HUES48 (cell line): ENCODE results near the gene CHD6.

Experiments
- H3K27ac ChIP-seq: one replicate; pipeline ENCODE4 v1.7.0; 2013; ENCODE audit warnings: low read depth, low read length, inconsistent platforms
- H3K27me3 ChIP-seq: 2 replicates; pipeline ENCODE4 v1.6.1; 2013; ENCODE audit warnings: mild to moderate bottlenecking, low read length; ENCODE audit not compliant: control insufficient read depth, insufficient read depth
- H3K36me3 ChIP-seq: 2 replicates; pipeline ENCODE4 v1.6.1; 2013; ENCODE audit warnings: low read length; ENCODE audit not compliant: control insufficient read depth, insufficient read depth
- H3K4me1 ChIP-seq: 2 replicates; pipeline ENCODE4 v1.6.1; 2013; ENCODE audit warnings: mild to moderate bottlenecking, low read length; ENCODE audit not compliant: control insufficient read depth, insufficient read depth
- H3K4me3 ChIP-seq: 2 replicates; pipeline ENCODE4 v1.5.1; 2013; ENCODE audit warnings: mild to moderate bottlenecking, low read depth, low read length
- H3K9ac ChIP-seq: 2 replicates; pipeline ENCODE4 v1.6.1; 2013; ENCODE audit warnings: mild to moderate bottlenecking, low read depth, low read length, moderate library complexity
- H3K9me3 ChIP-seq: 2 replicates; pipeline ENCODE4 v1.6.1; 2013; ENCODE audit warnings: low read length; ENCODE audit not compliant: control insufficient read depth, insufficient read depth

Gene CHD6

DNA sequence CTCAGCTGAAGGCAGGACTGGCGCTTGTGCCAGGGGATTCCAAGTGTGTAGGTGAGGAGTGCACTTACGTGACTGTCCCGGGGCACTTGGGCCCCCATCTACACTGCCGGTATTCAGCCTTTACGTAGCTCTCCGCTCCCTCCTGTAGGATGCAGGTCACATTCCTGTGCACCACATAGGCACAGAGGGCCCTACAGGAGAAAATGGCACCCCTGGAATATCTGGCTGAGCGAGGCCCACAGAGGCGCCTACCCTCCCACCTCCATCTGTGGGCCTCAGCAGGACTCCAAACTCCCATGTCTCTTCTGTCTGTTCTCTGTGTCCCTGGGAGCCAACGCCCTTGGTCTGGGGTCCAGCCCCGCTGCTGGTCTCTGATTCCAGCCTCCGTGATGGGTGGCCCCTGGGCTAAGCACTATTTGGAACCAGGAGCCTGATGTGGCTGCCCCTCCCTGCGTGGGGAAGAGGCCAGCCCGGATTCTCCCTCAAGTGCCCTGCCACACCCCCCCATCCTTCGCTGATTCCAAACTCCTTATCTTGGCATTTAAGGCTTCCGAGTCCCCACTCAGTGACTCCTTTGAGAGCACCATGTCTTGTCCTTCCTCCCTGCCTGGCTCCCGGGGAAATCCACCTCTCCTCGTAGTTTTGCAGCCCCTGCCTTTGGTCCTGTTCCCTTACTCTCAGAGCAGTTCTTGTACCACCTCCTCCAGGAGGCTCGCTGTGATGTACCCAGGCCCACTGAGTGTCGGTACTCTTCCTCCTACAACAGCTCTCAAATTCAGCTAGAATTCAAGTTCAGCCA is 253.0 kb downstream of the CHD6 start:
- H3K27me3 ChIP-seq = peaks cover 49% of the 10 kb centered on the region
- H3K9me3 ChIP-seq = no peaks in the 10 kb centered on the region
- H3K4me3 ChIP-seq = peak overlapping the region; percentile 64; the same call in 1 of the 2 replicates
- H3K4me1 ChIP-seq = no peaks in the 10 kb centered on the region
- H3K36me3 ChIP-seq = 0 out of 2 replicates have a peak, but pooled peaks cover 3% of the 10 kb centered on the region
- no peak overlapping the region for H3K27ac ChIP-seq
- no peak overlapping the region for H3K9ac ChIP-seq

DNA sequence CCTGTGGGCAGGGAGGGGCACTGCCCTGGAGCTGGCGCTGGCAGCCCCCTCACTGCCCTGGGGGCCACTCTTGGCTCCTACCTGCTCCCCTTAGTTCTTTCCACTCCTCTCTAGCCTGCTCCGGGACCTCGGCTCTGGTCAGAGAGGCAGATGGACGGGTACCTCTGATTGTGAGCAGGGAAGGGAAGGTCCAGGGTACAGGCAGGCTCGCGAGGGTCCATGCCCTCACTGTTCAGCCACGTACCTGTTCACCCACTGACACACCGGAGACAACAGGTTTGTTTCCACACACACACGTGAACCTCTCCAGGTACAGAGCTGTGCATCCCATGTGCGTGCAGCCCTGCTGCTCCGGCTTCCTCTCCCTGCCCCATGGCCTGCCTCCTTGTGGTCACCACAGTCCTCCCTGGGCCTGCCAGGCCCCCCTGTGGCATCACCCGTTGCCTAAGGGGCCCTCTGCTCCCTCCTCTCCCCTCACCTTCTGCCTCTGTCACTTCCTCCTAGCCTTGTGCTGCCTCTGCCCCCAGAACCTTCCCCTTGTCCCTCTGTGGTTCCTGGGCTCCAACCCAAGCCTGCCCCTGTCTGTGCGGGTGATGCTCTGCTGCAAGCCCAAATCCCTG is 253.8 kb downstream of the CHD6 start:
- Histone ChIP-seq H3K27me3 (peaks cover 44% of the 10 kb centered on the region), H3K9ac (no peak overlapping the region), H3K4me1 (no peaks in the 10 kb centered on the region), H3K9me3 (no peaks in the 10 kb centered on the region), H3K27ac (no peak overlapping the region), H3K36me3 (0 out of 2 replicates have a peak, but pooled peaks cover 3% of the 10 kb centered on the region), H3K4me3 (no peak overlapping the region)

DNA sequence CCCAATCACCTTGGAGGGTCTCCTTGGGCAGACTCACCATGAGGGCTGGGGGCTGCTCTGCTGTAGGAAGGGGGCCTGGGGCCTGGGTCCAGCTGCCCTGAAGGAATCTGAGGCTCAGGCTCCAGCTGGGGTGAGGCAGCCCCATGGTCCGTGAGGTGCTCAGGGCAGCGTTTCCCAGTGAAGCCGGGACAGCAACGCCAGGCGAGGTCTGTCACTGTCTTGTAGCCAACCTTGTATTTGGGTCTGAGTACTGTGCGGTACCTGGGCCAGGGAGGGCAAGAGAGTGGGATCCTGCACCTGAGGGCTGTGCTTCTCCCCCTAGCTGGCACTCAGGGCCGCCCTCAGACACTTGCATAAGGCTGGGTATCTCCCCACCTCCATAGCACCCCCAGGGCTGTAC is 254.6 kb downstream of the CHD6 start:
- no peak overlapping the region for H3K9ac ChIP-seq
- H3K27ac ChIP-seq = no peak overlapping the region
- no peaks in the 10 kb centered on the region for H3K9me3 ChIP-seq
- H3K36me3 ChIP-seq = 0 out of 2 replicates have a peak, but pooled peaks cover 3% of the 10 kb centered on the region
- H3K4me1 ChIP-seq = no peaks in the 10 kb centered on the region
- peaks cover 38% of the 10 kb centered on the region for H3K27me3 ChIP-seq
- no peak overlapping the region for H3K4me3 ChIP-seq

DNA sequence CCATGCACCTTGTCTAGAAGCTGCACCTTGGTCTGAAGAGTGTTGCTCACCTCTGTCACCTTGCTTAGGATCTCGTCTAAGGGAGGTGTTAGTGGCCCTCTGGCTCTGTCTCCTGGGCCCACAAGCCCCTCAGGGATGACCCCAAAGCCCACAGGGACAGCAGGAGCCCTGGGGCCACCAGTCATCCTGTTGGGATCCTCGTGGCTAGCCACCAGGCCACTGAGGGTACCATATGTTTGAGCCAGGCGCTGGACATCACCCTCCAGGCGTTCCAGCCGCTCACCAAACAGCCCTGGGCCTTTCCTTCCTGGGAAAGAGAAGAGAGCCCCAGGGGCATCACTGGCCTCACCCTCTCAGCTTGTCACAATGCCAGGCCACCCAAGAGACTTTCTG is 255.4 kb downstream of the CHD6 start:
- Histone ChIP-seq H3K36me3 (0 out of 2 replicates have a peak, but pooled peaks cover 3% of the 10 kb centered on the region), H3K27ac (no peak overlapping the region), H3K4me3 (no peak overlapping the region), H3K9ac (no peak overlapping the region), H3K27me3 (peaks cover 34% of the 10 kb centered on the region), H3K4me1 (no peaks in the 10 kb centered on the region), H3K9me3 (no peaks in the 10 kb centered on the region)

DNA sequence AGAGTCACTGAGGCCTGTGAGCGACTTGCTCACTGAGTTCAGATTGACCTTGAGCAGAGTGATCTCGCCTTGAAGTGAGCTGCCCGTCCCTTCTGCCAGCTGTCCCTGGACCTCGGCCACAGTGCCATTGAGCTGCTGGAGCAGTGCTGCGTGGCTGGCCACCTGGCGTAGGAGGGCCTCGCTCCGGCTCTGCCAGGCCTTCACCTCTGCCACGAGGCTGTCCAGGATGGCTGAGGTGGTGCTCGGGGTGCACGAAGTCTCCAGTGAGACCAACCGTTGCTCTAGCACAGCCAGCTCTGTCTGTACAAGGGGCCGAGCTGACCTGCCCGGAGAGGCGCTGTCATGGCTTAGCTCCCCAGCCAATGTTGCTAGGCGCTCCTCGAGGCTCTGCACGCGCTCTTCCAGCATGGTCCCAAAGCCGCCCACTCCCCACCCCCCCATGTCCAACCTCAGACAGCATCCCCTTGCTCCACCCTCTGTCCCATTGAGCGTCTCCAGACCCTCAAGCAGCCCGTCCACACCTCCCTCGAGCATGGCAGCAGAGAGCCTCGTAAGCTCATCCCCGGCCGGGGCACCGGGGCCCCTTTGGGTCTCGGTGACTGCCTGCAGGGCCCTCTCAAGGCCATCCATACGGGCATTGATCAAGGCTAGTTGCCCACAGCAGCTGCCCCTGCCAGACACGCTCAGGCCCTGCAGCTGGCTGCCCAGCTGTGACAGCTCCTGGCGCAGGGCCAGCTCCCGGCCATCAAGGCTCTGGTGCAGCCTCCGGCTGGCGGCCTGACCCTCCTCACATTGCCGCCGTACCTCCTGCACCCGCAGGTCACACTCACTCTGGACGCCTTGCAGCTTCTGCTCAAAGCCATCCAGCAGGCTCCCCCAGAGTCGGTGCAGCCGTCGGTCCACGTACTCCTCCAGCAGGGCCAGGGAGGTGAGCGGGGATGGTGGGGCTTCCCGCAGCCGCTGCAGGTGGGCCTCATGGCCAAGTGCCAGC is 256.1 kb downstream of the CHD6 start:
- Histone ChIP-seq H3K9me3 (no peaks in the 10 kb centered on the region), H3K4me3 (no peak overlapping the region), H3K27ac (no peak overlapping the region), H3K36me3 (0 out of 2 replicates have a peak, but pooled peaks cover 3% of the 10 kb centered on the region), H3K27me3 (peaks cover 27% of the 10 kb centered on the region), H3K4me1 (no peaks in the 10 kb centered on the region), H3K9ac (no peak overlapping the region)

DNA sequence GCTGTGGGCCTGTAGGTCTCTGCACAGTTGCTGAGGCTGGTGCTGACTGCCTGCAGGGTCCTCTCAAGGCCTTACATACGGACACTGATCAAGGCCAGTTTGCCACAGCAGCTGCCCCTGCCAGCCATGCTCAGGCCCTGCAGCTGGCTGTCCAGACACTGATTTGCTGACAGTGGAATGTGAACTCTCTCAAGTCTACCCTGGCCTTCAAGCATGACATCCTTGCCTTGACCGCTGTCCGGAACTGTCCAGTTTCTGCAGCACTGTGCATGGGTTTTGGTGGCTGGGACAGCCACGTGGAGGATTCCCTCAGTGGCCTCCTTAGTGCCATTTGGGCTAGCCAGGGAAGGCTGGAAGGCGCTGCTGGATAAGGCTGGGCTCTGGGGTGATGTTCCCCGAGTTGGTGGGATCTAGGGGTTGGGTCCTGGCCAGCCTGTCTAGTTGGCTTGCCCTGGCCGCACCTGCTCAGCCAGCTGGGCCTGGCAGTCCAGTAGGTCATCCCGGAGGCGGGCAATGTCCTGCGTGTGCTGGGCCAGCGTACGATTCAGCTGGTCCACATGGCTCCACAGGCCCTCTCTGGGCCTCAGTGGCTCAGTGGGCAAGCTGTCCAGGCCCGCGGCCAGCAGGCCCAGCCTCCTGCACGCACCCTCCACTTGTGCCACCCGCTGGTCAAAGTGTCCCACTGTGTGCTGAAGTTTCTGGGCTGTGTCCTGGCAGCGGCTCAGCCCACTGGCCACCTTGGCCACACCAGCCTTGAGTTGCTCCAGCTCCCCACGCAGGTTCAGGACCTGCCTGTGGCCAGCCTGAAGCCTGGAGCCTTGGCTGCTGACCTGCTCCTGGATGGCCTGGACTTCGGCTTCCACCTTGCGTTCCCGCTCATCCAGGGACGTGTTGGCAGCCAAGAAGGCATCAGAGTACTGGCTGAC is 257.1 kb downstream of the CHD6 start:
- no peak overlapping the region for H3K9ac ChIP-seq
- H3K27ac ChIP-seq = no peak overlapping the region
- H3K27me3 ChIP-seq = peaks cover 21% of the 10 kb centered on the region
- no peaks in the 10 kb centered on the region for H3K4me1 ChIP-seq
- H3K4me3 ChIP-seq = no peak overlapping the region
- no peaks in the 10 kb centered on the region for H3K9me3 ChIP-seq
- 0 out of 2 replicates have a peak, but pooled peaks cover 3% of the 10 kb centered on the region for H3K36me3 ChIP-seq

DNA sequence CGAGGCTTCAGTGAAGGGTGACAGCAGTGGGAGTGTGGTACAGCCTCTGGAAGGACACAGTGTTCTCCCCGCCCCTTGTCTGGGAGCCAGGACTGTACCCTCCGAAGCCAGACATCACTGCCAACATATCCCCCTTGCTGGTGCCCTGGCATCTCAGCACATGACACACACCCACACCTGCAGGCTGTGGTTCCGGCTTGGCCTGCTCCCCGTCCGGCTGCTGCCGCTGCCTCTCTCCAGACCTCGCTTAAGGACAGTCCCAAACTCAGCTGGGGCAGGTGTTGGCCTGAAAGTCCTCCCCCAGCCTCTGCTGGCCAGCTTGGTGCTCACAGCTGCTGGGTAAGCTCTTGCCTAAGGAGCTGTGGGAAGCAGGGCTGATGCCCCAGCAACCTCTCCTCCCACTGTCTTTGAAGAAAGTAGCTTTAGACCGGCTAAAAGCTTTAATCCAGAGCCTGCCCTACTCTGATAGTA is 258.6 kb downstream of the CHD6 start:
- Histone ChIP-seq H3K36me3 (0 out of 2 replicates have a peak, but pooled peaks cover 3% of the 10 kb centered on the region), H3K27me3 (peaks cover 6% of the 10 kb centered on the region), H3K27ac (no peak overlapping the region), H3K4me3 (no peak overlapping the region), H3K9me3 (no peaks in the 10 kb centered on the region), H3K9ac (no peak overlapping the region), H3K4me1 (no peaks in the 10 kb centered on the region)

DNA sequence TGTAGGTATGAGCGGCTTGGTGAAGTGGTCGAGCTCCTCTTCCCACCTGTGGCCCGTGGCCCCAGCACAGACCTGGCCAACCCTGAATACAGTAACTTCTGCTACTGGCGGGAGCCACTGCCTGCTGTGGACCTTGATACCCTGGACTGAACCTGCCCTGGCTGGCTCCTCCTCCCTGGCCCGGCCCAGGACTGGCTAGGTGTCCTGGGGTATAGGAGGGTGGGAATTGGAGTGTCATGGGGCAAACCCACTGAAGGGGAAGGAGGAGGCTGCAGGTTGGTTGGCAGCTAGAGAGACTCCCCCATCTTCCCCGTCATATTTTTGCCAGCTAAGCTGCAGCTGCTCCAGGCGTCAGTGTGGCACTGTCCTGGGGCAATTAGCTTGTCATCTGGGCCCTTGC is 259.5 kb downstream of the CHD6 start:
- H3K9ac ChIP-seq = no peak overlapping the region
- no peaks in the 10 kb centered on the region for H3K4me1 ChIP-seq
- no peaks in the 10 kb centered on the region for H3K27me3 ChIP-seq
- no peaks in the 10 kb centered on the region for H3K9me3 ChIP-seq
- no peak overlapping the region for H3K27ac ChIP-seq
- no peak overlapping the region for H3K4me3 ChIP-seq
- 0 out of 2 replicates have a peak, but pooled peaks cover 3% of the 10 kb centered on the region for H3K36me3 ChIP-seq

DNA sequence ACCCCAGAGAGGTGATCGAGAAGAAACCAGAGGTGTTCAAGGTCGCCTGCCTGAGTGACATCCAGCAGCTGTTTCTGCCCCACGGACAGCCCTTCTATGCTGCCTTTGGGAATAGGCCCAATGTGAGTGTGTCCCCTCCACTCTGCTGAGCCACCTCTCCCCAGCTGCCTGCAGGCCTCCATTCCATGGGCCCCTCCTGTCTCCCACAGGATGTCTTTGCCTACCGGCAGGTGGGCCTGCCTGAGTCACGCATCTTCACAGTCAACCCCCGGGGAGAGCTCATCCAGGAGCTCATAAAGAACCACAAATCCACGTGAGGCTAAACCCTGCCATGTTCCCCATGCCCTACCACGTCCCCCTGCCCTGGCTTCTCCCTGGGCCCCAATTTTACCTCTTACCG is 259.9 kb downstream of the CHD6 start:
- no peak overlapping the region for H3K27ac ChIP-seq

More for the DNA sequence above, 259.9 kb downstream of the CHD6 start:
- no peak overlapping the region for H3K9ac ChIP-seq
- no peak overlapping the region for H3K4me3 ChIP-seq
- H3K27me3 ChIP-seq = no peaks in the 10 kb centered on the region
- H3K9me3 ChIP-seq = no peaks in the 10 kb centered on the region
- H3K4me1 ChIP-seq = no peaks in the 10 kb centered on the region
- 0 out of 2 replicates have a peak, but pooled peaks cover 3% of the 10 kb centered on the region for H3K36me3 ChIP-seq
